ES-I3 (cell line): ENCODE measurements around the gene MB21D2.
A peak's percentile ranks its signal among the peaks of the same experiment; 100 is the strongest.

Experiments
- H3K36me3 ChIP-seq: 2 replicates; pipeline ENCODE4 v1.6.1; 2013; ENCODE audit warnings: mild to moderate bottlenecking, low read length, control low read depth, moderate library complexity; ENCODE audit not compliant: insufficient read depth
- H3K4me1 ChIP-seq: 2 replicates; pipeline ENCODE4 v1.6.1; 2013; ENCODE audit warnings: mild to moderate bottlenecking, control low read depth, low read length; ENCODE audit not compliant: insufficient read depth
- H3K9ac ChIP-seq: 2 replicates; pipeline ENCODE4 v1.6.1; 2013; ENCODE audit warnings: low read depth, mild to moderate bottlenecking, low read length, moderate library complexity
- H3K9me3 ChIP-seq: 2 replicates; pipeline ENCODE4 v1.6.1; 2013; ENCODE audit warnings: mild to moderate bottlenecking, low read length, moderate library complexity; ENCODE audit not compliant: control insufficient read depth, insufficient read depth

The MB21D2 gene

GRCh38 chr3:192915304-192915703 is 2.4 kb downstream of the MB21D2 start:
- Histone ChIP-seq H3K9ac (peak overlapping the region; percentile 92; the same call in 1 of the 2 replicates), H3K4me1 (peaks cover 20% of the 10 kb centered on the region), H3K36me3 (no peaks in the 10 kb centered on the region), H3K9me3 (no peaks in the 10 kb centered on the region)

- no peaks in the 10 kb centered on the region for H3K9me3 ChIP-seq
- no peaks in the 10 kb centered on the region for H3K36me3 ChIP-seq
- H3K4me1 ChIP-seq, result peaks cover 20% of the 10 kb centered on the region
- no peak overlapping the region; the same call in 1 of the 2 replicates for H3K9ac ChIP-seq
Measured at GRCh38 chr3:192914848-192915247, 2.8 kb downstream of the MB21D2 start.

- Histone ChIP-seq H3K36me3 (no peaks in the 10 kb centered on the region), H3K9ac (no peak overlapping the region), H3K4me1 (peaks cover 20% of the 10 kb centered on the region), H3K9me3 (no peaks in the 10 kb centered on the region)
Measured at GRCh38 chr3:192913540-192913939, 4.1 kb downstream of the MB21D2 start.

- H3K4me1 ChIP-seq, result peaks cover 20% of the 10 kb centered on the region
- H3K9ac ChIP-seq, result no peak overlapping the region
- no peaks in the 10 kb centered on the region for H3K36me3 ChIP-seq
- no peaks in the 10 kb centered on the region for H3K9me3 ChIP-seq
Measured at GRCh38 chr3:192911293-192911692, 6.4 kb downstream of the MB21D2 start.

- H3K9me3 ChIP-seq, result peaks cover 8% of the 10 kb centered on the region
- no peak overlapping the region for H3K9ac ChIP-seq
- H3K4me1 ChIP-seq, result peaks cover 10% of the 10 kb centered on the region; the same call in 1 of the 2 replicates
- H3K36me3 ChIP-seq, result 0 out of 2 replicates have a peak, but pooled peaks cover 5% of the 10 kb centered on the region
Measured at GRCh38 chr3:192907784-192908183, 9.9 kb downstream of the MB21D2 start.

GRCh38 chr3:192906940-192907339 is 10.7 kb downstream of the MB21D2 start:
- Histone ChIP-seq H3K9ac (no peak overlapping the region), H3K9me3 (peaks cover 8% of the 10 kb centered on the region), H3K36me3 (0 out of 2 replicates have a peak, but pooled peaks cover 5% of the 10 kb centered on the region), H3K4me1 (peaks cover 9% of the 10 kb centered on the region; the same call in 1 of the 2 replicates)

GRCh38 chr3:192905980-192906678 is 11.5 kb downstream of the MB21D2 start:
- Histone ChIP-seq H3K4me1 (peaks cover 1% of the 10 kb centered on the region; the same call in 1 of the 2 replicates), H3K9ac (no peak overlapping the region), H3K36me3 (0 out of 2 replicates have a peak, but pooled peaks cover 5% of the 10 kb centered on the region)

GRCh38 chr3:192904632-192905289 is 12.9 kb downstream of the MB21D2 start:
- Histone ChIP-seq H3K4me1 (no peaks in the 10 kb centered on the region), H3K36me3 (0 out of 2 replicates have a peak, but pooled peaks cover 5% of the 10 kb centered on the region), H3K9me3 (peaks cover 8% of the 10 kb centered on the region), H3K9ac (no peak overlapping the region)

More at GRCh38 chr3:192905980-192906678, 11.5 kb downstream of the MB21D2 start:
- H3K9me3 ChIP-seq, result peaks cover 8% of the 10 kb centered on the region

- Histone ChIP-seq H3K4me1 (no peaks in the 10 kb centered on the region), H3K9ac (no peak overlapping the region), H3K36me3 (0 out of 2 replicates have a peak, but pooled peaks cover 5% of the 10 kb centered on the region), H3K9me3 (peaks cover 8% of the 10 kb centered on the region)
Measured at GRCh38 chr3:192902549-192902948, 15.1 kb downstream of the MB21D2 start.

- Histone ChIP-seq H3K36me3 (0 out of 2 replicates have a peak, but pooled peaks cover 5% of the 10 kb centered on the region), H3K9me3 (peaks cover 8% of the 10 kb centered on the region), H3K4me1 (peaks cover 5% of the 10 kb centered on the region; the same call in 1 of the 2 replicates), H3K9ac (no peak overlapping the region)
Measured at GRCh38 chr3:192901435-192901834, 16.2 kb downstream of the MB21D2 start.

- peaks cover 8% of the 10 kb centered on the region for H3K9me3 ChIP-seq
- peaks cover 5% of the 10 kb centered on the region; the same call in 1 of the 2 replicates for H3K4me1 ChIP-seq
- no peak overlapping the region for H3K9ac ChIP-seq
- H3K36me3 ChIP-seq, result 0 out of 2 replicates have a peak, but pooled peaks cover 3% of the 10 kb centered on the region
Measured at GRCh38 chr3:192899540-192899982, 18.1 kb downstream of the MB21D2 start.

- H3K36me3 ChIP-seq, result no peaks in the 10 kb centered on the region
- no peak overlapping the region for H3K9ac ChIP-seq
- no peaks in the 10 kb centered on the region for H3K9me3 ChIP-seq
- peaks cover 17% of the 10 kb centered on the region for H3K4me1 ChIP-seq
Measured at GRCh38 chr3:192897005-192897404, 20.7 kb downstream of the MB21D2 start.

- Histone ChIP-seq H3K4me1 (peaks cover 25% of the 10 kb centered on the region), H3K9me3 (no peaks in the 10 kb centered on the region), H3K36me3 (no peaks in the 10 kb centered on the region), H3K9ac (no peak overlapping the region)
Measured at GRCh38 chr3:192896208-192896607, 21.4 kb downstream of the MB21D2 start.

GRCh38 chr3:192894676-192895075 is 23.0 kb downstream of the MB21D2 start:
- Histone ChIP-seq H3K4me1 (peaks cover 40% of the 10 kb centered on the region), H3K9ac (no peak overlapping the region)

More at GRCh38 chr3:192894676-192895075, 23.0 kb downstream of the MB21D2 start:
- H3K36me3 ChIP-seq, result no peaks in the 10 kb centered on the region
- no peaks in the 10 kb centered on the region for H3K9me3 ChIP-seq
